ENCODE data around the gene STRAP. TPM values are rescaled to one million over a fixed set of nuclear protein-coding genes. Genes with fewer than 3 reads are reported as not detected.

The STRAP gene
- total RNA-seq, 1 donor from 2014 or later, result 68.3 TPM

- no peak overlapping the region for H3K4me3 ChIP-seq
- no peaks in the 10 kb centered on the region for H3K27me3 ChIP-seq
- no peak for ATAC-seq
- intact Hi-C loops (cut with DNase I), result no loop called here
- TF ChIP-seq CTCF (IDR thresholded peaks at IDR 0.05), result no peak
- H3K36me3 ChIP-seq, result no peaks in the 10 kb centered on the region
- no peaks in the 10 kb centered on the region for H3K9me3 ChIP-seq
- no peak for DNase-seq
- no peak overlapping the region for H3K27ac ChIP-seq
- H3K4me1 ChIP-seq, result peaks cover 4% of the 10 kb centered on the region
These were observed 49.4 kb downstream of the STRAP start for GRCh38 chr12:15931590-15932053.

GRCh38 chr12:15932327-15932726 lies 50.1 kb downstream of the STRAP start:
- Histone ChIP-seq H3K4me1 (peaks cover 4% of the 10 kb centered on the region), H3K27me3 (no peaks in the 10 kb centered on the region), H3K9me3 (no peaks in the 10 kb centered on the region), H3K27ac (no peak overlapping the region), H3K4me3 (no peak overlapping the region), H3K36me3 (no peaks in the 10 kb centered on the region)
- no peak for ATAC-seq
- no peak for DNase-seq
- intact Hi-C loops (cut with DNase I), result no loop called here
- TF ChIP-seq CTCF (IDR thresholded peaks at IDR 0.05), result no peak

GRCh38 chr12:15932971-15933370 lies 50.8 kb downstream of the STRAP start:
- H3K36me3 ChIP-seq, result no peaks in the 10 kb centered on the region
- no peaks in the 10 kb centered on the region for H3K27me3 ChIP-seq
- intact Hi-C loops (cut with DNase I), result no loop called here
- no peak for DNase-seq
- H3K9me3 ChIP-seq, result no peaks in the 10 kb centered on the region
- no peak for TF ChIP-seq CTCF (IDR thresholded peaks at IDR 0.05)
- ATAC-seq, result peak; percentile 67
- peaks cover 4% of the 10 kb centered on the region for H3K4me1 ChIP-seq
- H3K27ac ChIP-seq, result no peak overlapping the region
- H3K4me3 ChIP-seq, result no peak overlapping the region

- no peak for TF ChIP-seq CTCF (IDR thresholded peaks at IDR 0.05)
- H3K27ac ChIP-seq, result no peak overlapping the region
- ATAC-seq (no peak), DNase-seq (no peak)
- peaks cover under 1% of the 10 kb centered on the region for H3K4me1 ChIP-seq
- no peaks in the 10 kb centered on the region for H3K27me3 ChIP-seq
- H3K4me3 ChIP-seq, result no peak overlapping the region
- H3K36me3 ChIP-seq, result no peaks in the 10 kb centered on the region
- peaks cover 3% of the 10 kb centered on the region for H3K9me3 ChIP-seq
- intact Hi-C loops (cut with DNase I), result no loop called here
These were observed 51.6 kb downstream of the STRAP start for GRCh38 chr12:15933751-15934150.

- intact Hi-C loops (cut with DNase I), result no loop called here
- no peak overlapping the region for H3K27ac ChIP-seq
- no peak overlapping the region for H3K4me3 ChIP-seq
- DNase-seq (no peak), ATAC-seq (no peak)
- TF ChIP-seq CTCF (IDR thresholded peaks at IDR 0.05), result no peak
- no peaks in the 10 kb centered on the region for H3K27me3 ChIP-seq
- no peaks in the 10 kb centered on the region for H3K4me1 ChIP-seq
- no peaks in the 10 kb centered on the region for H3K36me3 ChIP-seq
- H3K9me3 ChIP-seq, result peaks cover 9% of the 10 kb centered on the region
These were observed 54.6 kb downstream of the STRAP start for GRCh38 chr12:15936751-15937150.

- H3K9me3 ChIP-seq, result peaks cover 9% of the 10 kb centered on the region
- intact Hi-C loops (cut with DNase I), result no loop called here
- H3K4me1 ChIP-seq, result no peaks in the 10 kb centered on the region
- no peaks in the 10 kb centered on the region for H3K36me3 ChIP-seq
- no peak overlapping the region for H3K4me3 ChIP-seq
- no peak overlapping the region for H3K27ac ChIP-seq
- DNase-seq (no peak), ATAC-seq (no peak)
- no peak for TF ChIP-seq CTCF (IDR thresholded peaks at IDR 0.05)
- no peaks in the 10 kb centered on the region for H3K27me3 ChIP-seq
These were observed 55.7 kb downstream of the STRAP start for GRCh38 chr12:15937902-15938301.
